ENCODE measurements around the gene FDX2. TPM values are rescaled to one million over a fixed set of nuclear protein-coding genes. Genes with fewer than 3 reads are reported as not detected.

The FDX2 gene
- total and polyA plus RNA-seq, 2 of the 8 experiments (the other 6 are each of a cell fraction or from before 2014, with no cell fraction given) = 27.0 to 64.4 TPM

- no peak for TF ChIP-seq CHD7 (IDR thresholded peaks at IDR 0.05; ENCODE audit: insufficient replicate concordance, low read length)
- TF ChIP-seq HDAC2 (IDR thresholded peaks at IDR 0.05; ENCODE audit: borderline replicate concordance in 1 of 2, low read depth in 2 of 2, low read length in 2 of 2) = peak in 1 of 2 experiments; percentile 48; a peak in 1 of 4 replicates
- peak; percentile 89 for TF ChIP-seq E2F6 (IDR thresholded peaks at IDR 0.05)
- TF ChIP-seq TCF12 (IDR thresholded peaks at IDR 0.05; ENCODE audit: low read depth, low read length) = no peak
- no peak for TF ChIP-seq CBX5 (IDR thresholded peaks at IDR 0.05; ENCODE audit: low read depth, low read length)
- TF ChIP-seq MAX (IDR thresholded peaks at IDR 0.05) = peak; percentile 88
- TF ChIP-seq TAF7 (optimal IDR thresholded peaks at IDR 0.05; ENCODE audit: borderline replicate concordance, low read depth, low read length) = no peak
- no peak for TF ChIP-seq RXRA (IDR thresholded peaks at IDR 0.05; ENCODE audit: insufficient read depth, low read depth, low read length)
These were observed 45.0 kb downstream of the FDX2 start, which contains the start of gene ICAM1 (continued) for GRCh38 chr19:10270616-10271394.
